OCI-LY7 (cell line): ENCODE data around the gene PTPMT1. TPM values are rescaled to one million over a fixed set of nuclear protein-coding genes. Genes with fewer than 3 reads are reported as not detected.
A peak's percentile ranks its signal among the peaks of the same experiment; 100 is the strongest.

Experiments
- BruUV-seq: library from RNA; stranded (reverse); fragments of 400-500 nt; replicated peaks from 2 replicates; lab custom pipeline; 2021; lab: Mats Ljungman, UMichigan
- CTCF ChIA-PET: fragments of 300-600 bp; sonication (Branson Sonifier 250); formaldehyde crosslinking; loops from one replicate; lab custom pipeline; 2022; ENCODE audit warnings: antibody characterized with exemption; ENCODE audit not compliant: unreplicated experiment; lab: Charles Lee
- POLR2A ChIA-PET: fragments of 300-600 bp; sonication (Branson Sonifier 250); formaldehyde crosslinking; loops from one replicate; lab custom pipeline; 2022; ENCODE audit warnings: antibody characterized with exemption; lab: Charles Lee
- DNase-seq: peaks from one replicate; pipeline ENCODE4 v3.0.0-alpha.2; 2015; ENCODE audit warnings: low spot score
- H2AFZ ChIP-seq: fragments of 200-600 bp; sonication (generic), shearing (Covaris generic); 2 replicates; pipeline ENCODE4 v1.6.1; 2014; ENCODE audit warnings: mild to moderate bottlenecking, antibody characterized with exemption, low read length, moderate library complexity
- H3K27ac ChIP-seq: fragments of 200-600 bp; sonication (generic); 2 replicates; pipeline ENCODE4 v1.5.1; 2014; ENCODE audit warnings: mixed run types, low read depth, mild to moderate bottlenecking, moderate library complexity, low read length, inconsistent platforms; ENCODE audit not compliant: poor library complexity, severe bottlenecking
- H3K36me3 ChIP-seq: fragments of 200-600 bp; sonication (generic); 2 replicates; pipeline ENCODE4 v1.6.1; 2014; ENCODE audit warnings: mild to moderate bottlenecking, antibody characterized with exemption, low read length, moderate library complexity, mixed read lengths; ENCODE audit not compliant: insufficient read depth
- H3K4me1 ChIP-seq: fragments of 200-600 bp; sonication (generic); 2 replicates; pipeline ENCODE4 v1.5.1; 2014; ENCODE audit warnings: mild to moderate bottlenecking, low read length; ENCODE audit not compliant: insufficient read depth, poor library complexity, severe bottlenecking
- H3K4me2 ChIP-seq: fragments of 200-600 bp; sonication (generic); 2 replicates; pipeline ENCODE4 v1.6.1; 2014; ENCODE audit warnings: mild to moderate bottlenecking, low read length
- H3K4me3 ChIP-seq: fragments of 200-600 bp; sonication (generic); 2 replicates; pipeline ENCODE4 v1.5.1; 2014; ENCODE audit warnings: mild to moderate bottlenecking, low read depth, low read length; ENCODE audit not compliant: poor library complexity, severe bottlenecking
- H3K79me2 ChIP-seq: fragments of 200-600 bp; sonication (generic); 2 replicates; pipeline ENCODE4 v1.6.1; 2016; ENCODE audit warnings: low read depth, mild to moderate bottlenecking, low read length, moderate library complexity, mixed read lengths; ENCODE audit not compliant: insufficient read depth
- H3K9me2 ChIP-seq: fragments of 200-600 bp; sonication (generic); 2 replicates; pipeline ENCODE4 v1.6.1; 2016; ENCODE audit warnings: mild to moderate bottlenecking, low read length, mixed read lengths; ENCODE audit not compliant: insufficient read depth
- H3K9me3 ChIP-seq: fragments of 200-600 bp; sonication (generic); 2 replicates; pipeline ENCODE4 v1.6.1; 2014; ENCODE audit warnings: mild to moderate bottlenecking, mixed run types, low read length, mixed read lengths
- H4K20me1 ChIP-seq: fragments of 200-600 bp; sonication (generic); 2 replicates; pipeline ENCODE4 v1.6.1; 2014; ENCODE audit warnings: mild to moderate bottlenecking, antibody characterized with exemption, low read length, moderate library complexity, mixed read lengths; ENCODE audit not compliant: insufficient read depth
- CTCF ChIP-seq: fragments of 200-600 bp; sonication (generic); conservative IDR thresholded peaks from 2 replicates; pipeline ENCODE4 v1.5.1; 2014; ENCODE audit warnings: mild to moderate bottlenecking, antibody characterized with exemption, low read length, moderate library complexity, mixed read lengths
- EZH2phosphoT487 ChIP-seq: fragments of 200-600 bp; sonication (generic); IDR thresholded peaks from 2 replicates; pipeline ENCODE4 v1.6.1; 2018; ENCODE audit warnings: low read depth, borderline replicate concordance, mild to moderate bottlenecking, mixed run types, antibody characterized with exemption, low read length, moderate library complexity, mixed read lengths
- intact Hi-C: fragments of 100-400 bp; cut with micrococcal nuclease; formaldehyde crosslinking; loops from one replicate; pipeline ENCODE4 v1.10.0; 2022; ENCODE audit not compliant: unreplicated experiment
- total RNA-seq, 2 experiments: library from RNA; depleted of rRNA in 1 of 2; stranded (reverse); fragments of >200 nt in 1 of 2; shearing (Covaris generic) in 1 of 2; gene quantifications; 2 replicates each; pipeline ENCODE4 v1.2.3, GENCODE V29; 2014 to 2022

PTPMT1 gene
- total RNA-seq, 2 experiments from 2014 or later: 27.6 to 52.6 TPM

GRCh38 chr11:47538741-47539565 lies 26.4 kb upstream of the PTPMT1 start:
- DNase-seq: no peak
- Histone ChIP-seq H3K4me3 (no peak overlapping the region), H3K27ac (no peak overlapping the region), H3K4me2 (no peak overlapping the region), H3K79me2 (peaks cover 99% of the 10 kb centered on the region), H3K36me3 (peaks cover 71% of the 10 kb centered on the region), H3K4me1 (no peaks in the 10 kb centered on the region), H3K9me3 (no peaks in the 10 kb centered on the region), H3K9me2 (no peaks in the 10 kb centered on the region), H2AFZ (no peak overlapping the region), H4K20me1 (peaks cover 5% of the 10 kb centered on the region; the same call in 1 of the 2 replicates)
- TF ChIP-seq EZH2phosphoT487: no peak
- TF ChIP-seq CTCF: no peak
- intact Hi-C loops: no loop called here
- ChIA-PET POLR2A (interaction anchor here (0.6 to 1.7 kb wide), 9 partner anchors 7 to 838 kb away, joined by 3 to 4 read pairs (median 3); partner anchors contain the start of gene ZNF408), CTCF (no interaction called here)
- BruUV-seq: TSS peak; percentile 29

DNA sequence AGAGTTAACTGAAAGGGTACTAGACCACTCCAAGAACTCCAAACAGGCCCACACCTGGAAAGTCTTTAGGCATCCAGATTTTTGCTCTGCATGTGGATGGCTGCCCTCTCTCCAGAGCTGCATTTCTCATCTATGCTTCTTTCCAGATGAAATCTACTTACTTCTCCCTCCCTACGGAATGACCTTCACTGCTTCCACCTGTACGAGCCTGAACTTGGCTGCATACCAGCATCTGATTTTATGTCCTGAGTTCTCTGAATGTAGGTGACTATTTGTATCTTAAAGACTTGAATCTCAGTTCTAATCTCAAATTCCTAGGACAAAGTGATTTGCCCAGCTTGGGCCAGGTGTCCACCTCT lies 25.7 kb upstream of the PTPMT1 start:
- CTCF ChIA-PET: interaction anchor here (0.5 kb wide), 1 partner anchor 1691 kb away, joined by 3 read pairs; no protein-coding TSS in a partner anchor

More for the DNA sequence above, 25.7 kb upstream of the PTPMT1 start:
- Histone ChIP-seq H3K27ac (no peak overlapping the region), H3K9me3 (no peaks in the 10 kb centered on the region), H3K4me1 (peaks cover 5% of the 10 kb centered on the region), H3K79me2 (peaks cover 99% of the 10 kb centered on the region), H3K36me3 (peaks cover 69% of the 10 kb centered on the region), H3K4me2 (no peak overlapping the region), H3K9me2 (no peaks in the 10 kb centered on the region), H2AFZ (no peak overlapping the region), H4K20me1 (peaks cover 5% of the 10 kb centered on the region; the same call in 1 of the 2 replicates), H3K4me3 (no peak overlapping the region)
- intact Hi-C loops: no loop called here
- POLR2A ChIA-PET: interaction anchor here (0.8 to 1.7 kb wide), 7 partner anchors 8 to 839 kb away, joined by 3 to 4 read pairs (median 4); partner anchors contain the start of gene ZNF408
- DNase-seq: no peak
- BruUV-seq: no TSS peak
- TF ChIP-seq EZH2phosphoT487: no peak
- no peak for TF ChIP-seq CTCF
